ENCODE measurements around the gene ICAM1. TPM values are rescaled to one million over a fixed set of nuclear protein-coding genes. Genes with fewer than 3 reads are reported as not detected.

The ICAM1 gene
- polyA plus RNA-seq, 1 donor from 2014 or later = not detected

GRCh38 chr19:10329555-10329954 is 58.6 kb downstream of the ICAM1 start:
- Histone ChIP-seq H3K36me3 (ENCODE audit: insufficient read depth, low read length) (no peaks in the 10 kb centered on the region), H4K20me1 (ENCODE audit: insufficient read depth) (no peaks in the 10 kb centered on the region)

DNA sequence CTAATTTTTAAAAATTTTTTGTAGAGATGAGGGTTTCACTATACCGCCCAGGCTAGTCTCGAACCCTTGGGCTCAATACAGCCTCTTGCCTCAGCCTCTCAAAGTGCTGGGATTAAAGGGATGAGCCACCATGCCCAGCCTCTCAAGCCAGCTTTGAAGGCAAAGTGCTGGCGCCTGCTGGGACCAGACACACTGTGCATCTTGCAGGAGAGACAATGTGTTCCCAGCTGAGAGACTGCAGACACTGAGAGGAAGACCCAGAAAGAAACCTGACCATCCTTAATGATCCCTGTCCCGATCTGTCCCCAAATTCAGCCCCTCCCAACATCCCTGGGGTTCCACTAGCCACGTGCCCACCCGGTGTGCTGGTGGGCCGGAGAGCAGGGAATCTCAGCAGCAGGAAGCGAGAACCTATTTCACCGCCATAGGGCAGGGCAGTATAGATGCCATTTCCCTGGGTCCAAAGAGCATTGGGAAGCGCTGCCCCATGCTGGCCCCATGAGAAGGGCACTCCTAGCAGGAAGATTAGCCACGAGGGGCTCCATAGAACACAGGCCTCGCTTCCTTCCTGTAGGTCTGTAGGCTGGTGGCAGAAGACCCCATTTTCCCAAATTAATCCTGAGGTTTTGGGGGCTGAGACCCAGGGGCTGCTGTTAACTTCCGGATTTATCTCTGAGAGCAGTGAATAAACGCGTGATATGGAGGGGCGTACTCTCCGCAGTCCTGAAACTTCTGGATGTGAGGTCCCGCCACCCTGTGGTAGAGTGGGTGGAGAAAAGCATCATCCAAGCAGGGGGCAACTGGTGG is 61.4 kb downstream of the ICAM1 start:
- no peak for TF ChIP-seq POLR2AphosphoS5 (IDR thresholded peaks at IDR 0.05)
- no peak for TF ChIP-seq RAD21 (conservative IDR thresholded peaks at IDR 0.05)
- TF ChIP-seq SMC3 (conservative IDR thresholded peaks at IDR 0.05; ENCODE audit: poor library complexity) = no peak
- H3K27ac ChIP-seq (ENCODE audit: low read length) = peak overlapping the region; percentile 98
- H3F3A ChIP-seq (ENCODE audit: insufficient read depth, low read length, poor library complexity, severe bottlenecking) = no peaks in the 10 kb centered on the region
- no peaks in the 10 kb centered on the region for H4K20me1 ChIP-seq (ENCODE audit: insufficient read depth)
- H3K36me3 ChIP-seq (ENCODE audit: insufficient read depth, low read length) = no peaks in the 10 kb centered on the region
- peak overlapping the region; percentile 31 for H2AFZ ChIP-seq (ENCODE audit: low read depth, low read length)
- peaks cover 22% of the 10 kb centered on the region for H3K79me2 ChIP-seq (replicated peaks; ENCODE audit: insufficient read depth, low read length)
- no peaks in the 10 kb centered on the region for H3K9me3 ChIP-seq (ENCODE audit: low read length)
- no peaks in the 10 kb centered on the region for H3K9me2 ChIP-seq (ENCODE audit: insufficient read depth, low read length)
- peak overlapping the region; percentile 92 for H3K9ac ChIP-seq (ENCODE audit: low read length)
- peak overlapping the region; percentile 91 for H3K4me3 ChIP-seq (ENCODE audit: low read length)
- peak overlapping the region; percentile 88 for H3K4me2 ChIP-seq (ENCODE audit: low read length)
- H3K27me3 ChIP-seq (ENCODE audit: insufficient read depth, low read depth, low read length) = no peaks in the 10 kb centered on the region

More at GRCh38 chr19:10329555-10329954, 58.6 kb downstream of the ICAM1 start:
- Histone ChIP-seq H3K9ac (ENCODE audit: low read length) (no peak overlapping the region), H3K9me3 (ENCODE audit: low read length) (no peaks in the 10 kb centered on the region), H3K27ac (ENCODE audit: low read length) (no peak overlapping the region), H3F3A (ENCODE audit: insufficient read depth, low read length, poor library complexity, severe bottlenecking) (no peaks in the 10 kb centered on the region), H2AFZ (ENCODE audit: low read depth, low read length) (no peak overlapping the region), H3K9me2 (ENCODE audit: insufficient read depth, low read length) (no peaks in the 10 kb centered on the region), H3K79me2 (replicated peaks; ENCODE audit: insufficient read depth, low read length) (peaks cover 22% of the 10 kb centered on the region), H3K4me2 (ENCODE audit: low read length) (no peak overlapping the region), H3K27me3 (ENCODE audit: insufficient read depth, low read depth, low read length) (no peaks in the 10 kb centered on the region), H3K4me3 (ENCODE audit: low read length) (no peak overlapping the region)
- TF ChIP-seq SMC3 (conservative IDR thresholded peaks at IDR 0.05; ENCODE audit: poor library complexity) (no peak), RAD21 (conservative IDR thresholded peaks at IDR 0.05) (no peak), EP300 (conservative IDR thresholded peaks at IDR 0.05; ENCODE audit: poor library complexity, severe bottlenecking) (no peak), MXI1 (conservative IDR thresholded peaks at IDR 0.05; ENCODE audit: poor library complexity, severe bottlenecking) (no peak), POLR2AphosphoS5 (IDR thresholded peaks at IDR 0.05) (no peak), REST (IDR thresholded peaks at IDR 0.05; ENCODE audit: borderline replicate concordance) (no peak), TAF1 (IDR thresholded peaks at IDR 0.05; ENCODE audit: low read depth) (no peak), EZH2 (IDR thresholded peaks at IDR 0.05; ENCODE audit: borderline replicate concordance, insufficient read depth, low read length, poor library complexity, severe bottlenecking) (no peak)
- TF ChIP-seq, protein P1, sequence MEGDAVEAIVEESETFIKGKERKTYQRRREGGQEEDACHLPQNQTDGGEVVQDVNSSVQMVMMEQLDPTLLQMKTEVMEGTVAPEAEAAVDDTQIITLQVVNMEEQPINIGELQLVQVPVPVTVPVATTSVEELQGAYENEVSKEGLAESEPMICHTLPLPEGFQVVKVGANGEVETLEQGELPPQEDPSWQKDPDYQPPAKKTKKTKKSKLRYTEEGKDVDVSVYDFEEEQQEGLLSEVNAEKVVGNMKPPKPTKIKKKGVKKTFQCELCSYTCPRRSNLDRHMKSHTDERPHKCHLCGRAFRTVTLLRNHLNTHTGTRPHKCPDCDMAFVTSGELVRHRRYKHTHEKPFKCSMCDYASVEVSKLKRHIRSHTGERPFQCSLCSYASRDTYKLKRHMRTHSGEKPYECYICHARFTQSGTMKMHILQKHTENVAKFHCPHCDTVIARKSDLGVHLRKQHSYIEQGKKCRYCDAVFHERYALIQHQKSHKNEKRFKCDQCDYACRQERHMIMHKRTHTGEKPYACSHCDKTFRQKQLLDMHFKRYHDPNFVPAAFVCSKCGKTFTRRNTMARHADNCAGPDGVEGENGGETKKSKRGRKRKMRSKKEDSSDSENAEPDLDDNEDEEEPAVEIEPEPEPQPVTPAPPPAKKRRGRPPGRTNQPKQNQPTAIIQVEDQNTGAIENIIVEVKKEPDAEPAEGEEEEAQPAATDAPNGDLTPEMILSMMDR (IDR thresholded peaks at IDR 0.05; ENCODE audit: poor library complexity, severe bottlenecking) = no peak
